Raji (cell line): ENCODE results near the gene NPRL2.
A peak's percentile ranks its signal among the peaks of the same experiment; 100 is the strongest.

Experiments
- POLR2A ChIP-seq: IDR thresholded peaks from 2 replicates; pipeline ENCODE4 v1.6.1; 2011; ENCODE audit warnings: low read depth, low read length, control low read depth; ENCODE audit not compliant: insufficient read depth

NPRL2 gene

DNA sequence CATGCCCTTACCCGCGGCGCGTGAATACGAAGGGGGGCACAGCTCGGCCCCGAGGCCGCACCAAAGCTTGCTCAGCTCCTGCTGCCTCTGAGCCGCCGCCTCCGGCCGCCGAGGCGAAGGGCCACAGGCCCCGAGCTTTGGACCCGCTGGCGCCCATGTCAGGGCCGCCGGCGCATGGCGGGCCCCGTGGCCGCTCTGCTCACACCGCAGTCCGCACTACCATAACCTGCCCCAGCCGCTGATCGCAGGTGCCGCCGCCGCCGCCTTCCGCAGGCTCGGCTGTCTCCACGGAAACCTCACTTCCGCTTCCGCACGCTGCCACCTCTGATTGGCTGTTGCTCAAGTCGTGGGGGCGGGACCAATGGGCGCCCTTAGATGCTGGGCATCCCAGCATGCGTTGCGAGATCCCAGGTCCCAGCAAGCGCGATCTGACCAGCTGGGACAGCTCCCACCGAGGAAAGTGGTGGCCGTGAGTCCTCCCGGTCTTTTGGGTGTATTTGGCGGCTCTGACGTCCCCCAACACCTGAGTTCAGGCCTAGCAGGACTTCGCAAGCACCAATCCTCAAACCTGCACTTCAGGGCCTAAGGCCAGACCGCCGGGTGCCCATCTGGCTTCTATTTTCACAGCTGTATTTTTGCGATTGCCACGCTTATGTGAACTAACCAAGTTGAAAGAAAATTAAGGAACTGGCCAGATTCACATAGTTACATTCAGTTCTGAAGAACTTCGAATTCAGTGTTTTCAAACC, 22.5 kb downstream of the NPRL2 start, which contains the start of gene TUSC2:
Gene TUSC2, minus strand, starts transcription at position 281 of the 749 bp plus-strand sequence. Its CDS starts 124 bp downstream, at position 157.
- TF ChIP-seq POLR2A, result peak; percentile 80

DNA sequence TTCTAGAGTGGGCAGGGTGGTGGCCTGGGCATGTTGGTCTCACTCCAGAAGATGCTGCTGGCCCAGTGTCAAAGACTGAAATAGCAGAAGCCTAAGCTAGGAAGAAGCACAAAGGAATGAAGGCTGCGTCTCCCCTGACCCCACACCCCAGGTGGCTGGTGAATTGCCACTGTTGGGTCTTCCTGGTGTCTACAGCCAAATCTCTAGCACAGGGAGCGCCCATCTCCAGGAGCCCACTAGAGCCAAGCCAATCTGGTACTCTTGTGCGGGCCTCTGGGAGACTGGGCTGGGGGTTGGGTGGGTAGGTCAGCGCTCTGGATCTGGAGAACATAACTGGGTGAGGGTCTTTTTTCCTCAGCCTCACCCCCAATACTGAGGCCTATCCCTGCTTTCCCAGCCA, 23.4 kb downstream of the NPRL2 start:
- no peak for TF ChIP-seq POLR2A

DNA sequence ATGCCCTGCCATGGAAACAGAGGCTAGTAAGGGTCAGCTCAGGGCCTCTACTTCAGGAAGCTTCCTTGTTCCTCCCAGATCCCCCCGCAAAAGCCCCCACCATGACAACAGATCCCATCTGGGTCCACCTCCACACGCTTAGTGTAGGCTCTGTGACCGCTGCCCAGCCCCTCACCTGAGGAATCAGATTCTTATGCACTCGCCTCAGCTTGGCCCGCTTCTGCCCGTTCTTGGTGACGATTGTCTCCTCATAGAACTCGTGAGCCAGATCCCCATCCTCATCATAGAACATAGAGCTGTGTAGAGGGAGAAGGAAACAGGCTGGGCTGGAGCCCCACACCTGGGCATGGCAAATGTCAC, 24.4 kb downstream of the NPRL2 start:
- no peak for TF ChIP-seq POLR2A

DNA sequence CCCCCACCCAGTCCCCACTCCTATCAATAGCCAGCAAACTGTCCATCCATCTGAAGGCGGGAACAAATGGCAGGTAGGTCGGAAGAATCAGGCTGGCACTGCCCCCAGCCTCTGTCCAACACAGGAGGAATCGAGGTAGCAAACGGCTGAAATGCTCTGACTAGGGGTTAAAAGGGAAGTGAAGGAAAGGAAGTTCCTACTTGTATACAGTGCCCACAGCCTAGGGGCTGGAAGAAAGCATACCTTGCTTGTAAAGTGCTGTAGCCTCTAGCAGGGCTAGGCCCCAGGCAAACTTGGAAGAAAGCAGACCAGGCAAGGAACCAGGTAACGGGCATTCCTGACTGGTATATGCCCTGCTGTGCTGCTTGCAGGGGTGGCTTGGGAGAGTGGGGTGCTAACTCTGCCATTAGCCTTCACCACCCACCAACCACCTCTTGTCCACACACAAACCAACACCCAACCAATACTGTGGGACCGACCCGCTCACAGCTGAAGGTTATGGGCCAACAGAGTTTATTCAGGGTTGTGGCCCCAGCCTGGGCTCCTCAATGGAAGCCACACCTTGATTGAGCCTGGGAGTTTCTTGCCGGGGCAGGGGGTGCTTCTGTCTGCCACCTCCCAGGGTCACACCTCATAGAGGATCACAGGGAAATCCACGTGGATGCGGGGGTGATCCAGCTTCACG, 24.9 kb downstream of the NPRL2 start:
- TF ChIP-seq POLR2A, result no peak

DNA sequence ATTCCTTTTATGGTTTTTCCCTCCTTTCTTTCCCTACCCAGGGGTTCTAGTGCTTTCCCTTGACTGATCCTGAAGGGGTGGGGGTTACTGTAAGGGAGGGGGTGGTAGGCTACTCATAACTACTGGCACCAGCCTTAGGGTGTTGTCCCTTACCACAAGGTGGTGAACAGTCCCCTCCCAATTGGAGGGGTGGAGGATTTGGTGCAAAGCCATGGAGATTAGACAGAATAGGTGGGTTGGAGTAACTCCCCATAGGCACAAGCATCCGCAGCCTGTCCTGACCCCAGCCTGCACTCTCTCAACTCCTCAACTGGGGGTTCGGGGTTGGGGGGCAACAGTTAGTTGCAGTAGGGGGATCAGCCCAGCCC, 25.5 kb downstream of the NPRL2 start:
- TF ChIP-seq POLR2A, result no peak

DNA sequence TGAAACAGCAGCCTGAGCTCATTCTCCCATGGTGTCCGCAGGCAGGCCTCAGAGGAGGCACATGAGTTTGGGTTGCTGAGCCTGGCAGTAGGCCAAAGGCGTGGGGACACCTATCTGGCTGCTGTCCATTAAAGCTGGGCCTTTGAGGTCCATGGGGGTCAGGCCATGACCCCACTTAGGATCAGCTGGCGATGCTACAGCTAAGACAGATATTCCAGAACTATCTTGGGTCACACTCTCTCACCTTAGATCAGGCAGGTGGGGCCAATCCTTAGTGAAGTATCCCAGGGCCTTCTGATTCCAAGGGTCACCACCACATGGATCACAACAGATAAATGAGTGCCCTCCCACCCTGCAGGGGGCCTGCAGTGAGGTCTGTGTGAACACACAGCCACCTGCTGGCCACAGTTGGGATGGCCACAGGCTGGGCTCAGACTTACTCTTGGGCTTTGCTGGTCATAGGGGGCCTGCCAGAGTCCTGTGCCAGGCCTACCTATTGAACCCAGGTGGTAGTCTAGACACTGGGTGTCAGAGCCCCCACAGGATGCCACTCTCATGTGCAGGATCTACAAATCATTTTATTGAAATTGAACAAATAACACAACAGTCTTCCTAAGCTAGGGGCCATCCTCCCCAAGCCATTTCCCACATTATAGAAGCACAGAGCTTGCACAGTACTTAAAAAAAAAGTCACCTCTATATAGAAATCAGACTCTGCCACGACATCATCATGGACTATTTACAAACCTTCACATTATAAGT, 26.0 kb downstream of the NPRL2 start:
- no peak for TF ChIP-seq POLR2A

DNA sequence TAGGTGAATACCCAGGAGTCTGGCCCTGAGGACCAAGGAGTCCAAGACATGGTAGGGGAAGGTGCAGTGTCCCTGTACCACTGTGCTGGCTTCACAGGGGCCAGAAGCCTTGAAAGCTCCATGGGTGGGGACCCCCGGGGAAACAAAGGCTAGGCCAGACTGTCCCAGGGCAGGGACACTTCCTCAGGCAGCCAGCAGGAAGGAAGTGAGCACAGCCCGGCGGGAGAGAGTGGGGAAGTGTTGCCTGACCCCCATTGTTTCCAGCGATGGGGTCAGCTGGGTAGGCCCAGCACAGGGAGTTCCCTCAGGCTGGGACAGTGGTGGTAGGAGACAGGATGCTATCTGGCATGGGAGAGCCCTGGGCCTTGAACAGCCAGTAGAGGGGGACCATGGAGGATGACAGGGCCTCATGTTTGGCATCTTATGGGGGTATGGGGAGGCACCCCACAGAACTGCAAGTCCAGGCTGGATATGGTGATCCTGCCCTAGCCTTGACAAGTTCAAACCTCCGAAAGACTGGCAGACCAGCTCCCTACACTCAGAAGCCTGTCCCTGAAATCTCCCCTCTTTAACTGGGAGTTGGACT, 26.9 kb downstream of the NPRL2 start:
- TF ChIP-seq POLR2A, result no peak

DNA sequence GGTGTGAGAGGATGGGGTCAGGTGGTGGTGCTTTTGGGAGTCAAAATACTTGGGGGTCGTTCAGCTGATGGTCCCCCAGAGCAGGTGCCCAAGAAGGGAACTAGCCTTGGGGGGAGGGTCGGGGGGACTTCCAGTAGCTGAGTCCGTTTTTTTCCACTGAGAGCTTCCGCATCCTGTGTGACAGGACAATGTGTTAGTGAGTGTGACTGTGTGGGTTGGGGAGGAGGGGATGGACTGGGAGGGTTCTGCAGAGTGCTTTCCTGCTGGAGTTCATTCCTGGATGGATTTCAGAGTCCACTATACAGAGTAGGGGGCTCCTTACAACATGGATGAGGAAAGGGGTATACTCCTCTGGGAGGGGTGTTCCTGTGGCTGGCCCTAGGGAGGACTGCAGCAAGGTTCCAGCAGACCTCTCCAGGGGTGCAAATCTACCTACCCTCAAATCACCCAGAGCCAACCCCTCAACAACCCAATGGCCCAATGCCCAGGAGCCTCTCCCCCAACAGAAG, 27.4 kb downstream of the NPRL2 start:
- no peak for TF ChIP-seq POLR2A

DNA sequence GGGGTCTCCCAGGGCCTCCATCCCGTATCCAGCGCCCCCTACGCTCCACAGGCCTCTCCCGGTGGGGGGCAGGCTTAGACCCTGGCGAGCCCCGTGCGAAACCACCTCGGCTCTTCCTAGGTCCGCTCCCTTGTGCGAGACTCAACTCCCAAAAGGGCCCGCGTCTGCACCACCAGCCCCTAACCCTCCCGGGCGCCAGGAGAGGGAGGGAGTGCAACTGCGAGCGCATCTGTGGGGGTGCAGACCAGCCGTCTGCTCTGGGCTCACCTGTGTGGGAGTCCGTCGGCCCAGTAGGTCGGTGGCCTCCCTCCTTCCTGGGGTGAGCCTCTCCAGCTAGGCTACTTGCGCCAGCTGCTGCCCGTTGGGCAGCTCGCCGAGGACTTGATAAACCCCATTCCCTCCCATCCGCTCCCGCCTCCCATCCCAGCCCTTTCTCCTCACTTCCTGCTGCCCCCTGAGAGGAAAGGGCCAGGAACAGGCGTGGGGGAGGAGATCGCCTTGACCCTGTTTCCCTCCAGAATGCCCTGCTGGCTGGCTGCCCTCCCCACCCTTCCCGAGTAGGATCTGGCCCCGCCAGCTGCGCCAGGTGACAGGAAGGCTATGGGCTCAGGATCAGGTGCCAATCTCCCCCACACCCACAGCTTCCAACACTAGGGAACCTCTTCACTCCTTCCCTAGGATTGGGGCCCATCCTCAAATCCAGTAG, 28.0 kb downstream of the NPRL2 start, which contains the start of gene HYAL2:
Gene HYAL2, minus strand, starts transcription at position 360 of the 706 bp plus-strand sequence. CDS start 2,256 bp downstream, outside the sequence.
- TF ChIP-seq POLR2A, result no peak

DNA sequence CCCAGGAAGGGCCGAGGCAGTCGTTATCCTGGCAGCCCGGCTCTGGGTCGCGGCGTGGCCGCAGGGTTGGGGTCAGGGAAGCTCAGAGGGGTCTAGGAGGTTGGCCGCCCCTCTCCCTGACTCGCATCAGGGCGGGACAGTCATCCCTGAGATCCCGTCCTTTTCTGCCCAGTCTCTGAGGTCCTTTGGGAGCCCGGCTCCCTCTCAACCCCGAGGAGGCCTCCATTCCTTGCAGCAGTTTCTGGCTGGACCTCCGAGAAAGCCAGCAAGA, 28.5 kb downstream of the NPRL2 start:
- no peak for TF ChIP-seq POLR2A

DNA sequence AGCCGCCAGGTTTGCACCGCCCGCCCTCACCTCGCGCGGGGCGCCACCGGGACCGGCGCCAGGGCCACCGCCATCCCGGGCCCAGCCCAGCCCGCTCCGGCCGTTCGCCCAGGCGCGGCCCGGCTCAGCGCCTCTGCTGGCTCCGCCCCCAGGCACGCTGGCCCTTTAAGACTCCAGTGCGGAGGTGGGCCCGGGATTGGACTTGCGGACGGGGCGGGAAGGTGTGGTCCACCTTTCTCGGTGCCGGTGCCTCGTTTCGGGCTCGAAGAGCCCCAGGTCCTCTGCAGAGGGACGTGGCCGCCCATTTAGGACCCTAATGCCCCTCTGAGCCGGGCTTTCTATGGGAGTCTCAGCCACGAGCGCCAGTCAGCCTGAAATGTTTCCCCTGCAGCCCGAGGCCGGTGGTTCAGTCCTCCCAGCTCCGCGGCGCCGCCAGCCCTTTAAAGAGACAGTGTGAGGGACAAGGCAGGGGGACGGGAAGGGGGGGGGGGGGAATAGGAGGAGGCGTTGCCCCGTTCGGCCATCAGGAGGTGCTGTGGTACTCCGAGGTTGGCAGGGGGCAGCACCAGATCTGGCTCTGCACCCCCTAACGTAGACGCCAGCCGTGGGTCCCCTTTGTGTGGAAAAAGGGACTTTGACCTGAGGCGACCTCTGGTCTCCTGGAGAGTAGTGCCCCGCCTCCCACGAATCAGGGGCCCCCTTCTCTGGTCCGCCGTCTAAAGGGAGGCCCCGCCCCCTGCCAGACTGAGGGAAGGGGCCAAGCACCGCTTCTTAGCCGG, 29.1 kb downstream of the NPRL2 start:
- peak; percentile 68 for TF ChIP-seq POLR2A

DNA sequence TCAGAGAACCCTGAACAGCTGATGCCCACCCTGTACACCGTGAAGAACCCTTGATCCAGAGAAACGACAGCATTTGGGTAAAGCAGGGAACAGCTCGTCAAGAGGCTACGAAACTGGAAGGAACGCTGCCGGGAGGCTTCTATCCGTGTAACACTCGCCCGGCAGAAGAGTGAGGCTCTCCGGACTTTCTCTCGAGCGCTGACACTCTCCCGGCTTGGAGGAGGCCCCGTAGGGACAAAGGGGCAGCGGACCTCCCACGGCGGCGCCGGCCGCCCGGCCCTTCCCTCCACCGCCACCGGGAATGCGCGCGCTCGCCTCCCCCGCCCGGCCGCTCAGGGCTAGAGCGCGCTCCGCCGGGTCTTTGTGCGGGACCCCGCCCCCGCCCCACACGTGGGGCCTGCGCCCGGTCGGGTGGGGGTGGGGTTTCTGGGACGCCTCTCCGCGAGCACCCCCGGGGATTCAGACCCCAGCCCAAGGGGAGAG, 29.7 kb downstream of the NPRL2 start:
- no peak for TF ChIP-seq POLR2A

DNA sequence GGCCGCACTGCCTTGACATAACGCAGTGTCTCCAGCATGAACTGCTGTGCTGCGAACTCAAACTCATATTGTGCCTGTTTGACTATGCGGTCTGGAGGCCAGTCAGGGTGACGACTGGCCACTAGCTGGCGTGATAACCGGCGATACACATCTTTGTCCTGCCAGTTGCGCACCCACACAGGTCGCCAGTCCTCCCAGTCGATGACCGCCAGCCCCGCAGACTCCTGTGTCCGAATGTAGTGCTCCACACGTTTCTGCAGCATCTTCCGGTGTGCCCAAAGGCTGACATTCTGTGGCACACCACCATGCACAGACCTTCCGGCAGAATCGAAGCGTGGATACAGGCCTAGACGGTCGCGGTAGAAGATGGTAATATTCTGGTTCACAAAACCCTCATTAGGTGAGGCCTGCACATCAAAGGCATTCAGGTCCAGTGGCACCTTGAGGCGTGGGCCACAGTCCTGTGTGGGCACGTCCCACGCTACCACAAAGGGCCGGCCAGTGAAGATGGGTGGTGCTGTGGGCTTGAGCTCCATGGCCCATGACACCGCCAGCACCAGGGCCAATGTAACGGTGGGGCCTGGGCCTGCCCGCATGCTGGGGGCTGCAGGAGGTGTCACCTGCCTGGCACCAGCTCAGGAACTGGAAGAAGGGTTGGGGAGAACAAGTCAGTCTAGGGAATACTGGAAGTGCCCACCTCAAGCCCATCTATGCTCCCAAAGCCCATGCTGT, 30.5 kb downstream of the NPRL2 start:
- no peak for TF ChIP-seq POLR2A
